T-helper 1 cell treated with Interleukin-12 subunit alpha and Interleukin-12 subunit beta and Interleukin-4 antibody, amounts not matched to agents 30 ng/mL and 1 ng/mL, for 36 hours (primary cell): ENCODE measurements around the gene SLITRK2. TPM values are rescaled to one million over a fixed set of nuclear protein-coding genes. Genes with fewer than 3 reads are reported as not detected.

Experiments used
- intact Hi-C: fragments of 100-400 bp; cut with micrococcal nuclease; formaldehyde crosslinking; loops from one replicate; pipeline ENCODE4 v1.15.1; 2024
- total RNA-seq: library from RNA; stranded (reverse); gene quantifications from 2 replicates; pipeline ENCODE4 v1.2.3, GENCODE V29; 2022

Gene SLITRK2
- total RNA-seq, 1 donor from 2014 or later = not detected

DNA sequence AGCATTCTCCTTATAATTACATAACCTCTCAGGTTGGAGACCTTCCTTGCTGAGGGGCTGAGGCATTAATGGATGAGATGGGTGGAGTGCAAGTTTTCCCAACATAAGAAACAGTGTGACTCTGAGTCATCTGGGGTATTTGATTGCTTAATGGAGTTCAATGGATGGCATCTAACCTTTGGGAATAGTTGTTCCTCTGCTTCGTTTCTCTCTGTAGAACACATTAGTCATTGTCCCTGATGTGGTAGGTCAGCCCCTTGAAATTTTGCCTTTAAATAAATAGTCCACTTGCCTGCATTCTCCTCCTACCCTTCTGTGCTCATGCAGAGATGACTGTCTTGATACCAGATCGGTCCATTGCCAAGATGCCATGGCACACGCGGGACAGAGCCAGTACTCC, 38.6 kb downstream of the SLITRK2 start:
- intact Hi-C loops = no loop called here

DNA sequence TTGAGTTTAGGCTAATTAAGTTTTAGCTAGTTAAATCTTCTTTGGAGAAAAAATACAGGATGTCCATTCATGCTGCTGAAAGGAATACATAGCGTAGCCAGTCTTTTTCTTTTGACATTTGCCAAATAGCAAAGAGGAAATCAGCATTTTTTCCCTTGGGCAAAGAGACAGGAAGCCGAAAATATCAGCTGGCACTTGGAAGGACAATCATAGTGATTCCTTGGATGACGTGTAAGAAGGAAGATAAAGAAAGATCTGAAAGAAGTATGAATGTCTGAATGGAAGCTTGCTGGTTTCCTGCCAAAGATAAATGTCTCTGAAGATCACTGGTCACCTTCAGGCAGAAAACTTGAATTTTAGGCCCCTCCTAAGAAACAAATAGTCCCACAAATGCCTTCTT, 44.2 kb downstream of the SLITRK2 start:
- intact Hi-C loops = no loop called here

- intact Hi-C loops = no loop called here
These were observed 47.5 kb downstream of the SLITRK2 start for GRCh38 chrX:145865082-145865481.
